ENCODE measurements around the gene INTS1. TPM values are rescaled to one million over a fixed set of nuclear protein-coding genes. Genes with fewer than 3 reads are reported as not detected.

INTS1 gene
- total RNA-seq, 1 experiment from 2014 or later: 122 TPM

- Histone ChIP-seq H3K4me3 (ENCODE audit: low read depth, low read length) (no peak overlapping the region), H3K4me1 (no peaks in the 10 kb centered on the region), H3K27me3 (replicated peaks; ENCODE audit: control insufficient read depth, insufficient read depth, low read length) (no peaks in the 10 kb centered on the region), H3K36me3 (ENCODE audit: control insufficient read depth, insufficient read depth, low read length) (no peaks in the 10 kb centered on the region; the same call in 1 of the 2 replicates), H3K9me3 (no peaks in the 10 kb centered on the region)
- Mint-ChIP-seq H3K27me3 (ENCODE audit: insufficient read depth, unreplicated experiment) (no peaks in the 10 kb centered on the region), H3K4me3 (ENCODE audit: unreplicated experiment) (no peak overlapping the region), H3K27ac (ENCODE audit: unreplicated experiment) (no peak overlapping the region), H3K9me3 (ENCODE audit: unreplicated experiment) (no peaks in the 10 kb centered on the region), H3K4me1 (ENCODE audit: low read depth, unreplicated experiment) (no peaks in the 10 kb centered on the region), H3K36me3 (ENCODE audit: insufficient read depth, unreplicated experiment) (peaks cover 6% of the 10 kb centered on the region)
- POLR2A ChIA-PET: no interaction called here
- CTCF ChIA-PET: interaction anchor here (1.0 kb wide), 1 partner anchor 32 kb away, joined by 3 read pairs; no protein-coding TSS in a partner anchor
- no peak for DNase-seq
- no TSS peak for BruUV-seq (replicated peaks)
- peak; percentile 27 to 46 for TF ChIP-seq CTCF (IDR thresholded peaks at IDR 0.05; ENCODE audit: insufficient read depth in 1 of 2, low read depth in 1 of 2, low read length in 1 of 2, severe bottlenecking in 1 of 2, unreplicated experiment in 1 of 2)
- intact Hi-C loops (cut with micrococcal nuclease; ENCODE audit: unreplicated experiment): no loop called here
Observed at GRCh38 chr7:1441615-1442354, 62.4 kb downstream of the INTS1 start.

GRCh38 chr7:1440620-1441019 is 63.6 kb downstream of the INTS1 start:
- no peaks in the 10 kb centered on the region for H3K27me3 Mint-ChIP-seq (ENCODE audit: insufficient read depth, unreplicated experiment)
- no peaks in the 10 kb centered on the region; the same call in 1 of the 2 replicates for H3K36me3 ChIP-seq (ENCODE audit: control insufficient read depth, insufficient read depth, low read length)
- no peaks in the 10 kb centered on the region for H3K27me3 ChIP-seq (replicated peaks; ENCODE audit: control insufficient read depth, insufficient read depth, low read length)
- DNase-seq: no peak
- ChIA-PET CTCF (interaction anchor here (0.6 to 0.7 kb wide), 2 partner anchors 8 to 165 kb away, joined by 3 to 5 read pairs; no protein-coding TSS in a partner anchor), POLR2A (no interaction called here)
- H3K4me1 Mint-ChIP-seq (ENCODE audit: low read depth, unreplicated experiment): no peaks in the 10 kb centered on the region
- no peaks in the 10 kb centered on the region for H3K4me1 ChIP-seq
- H3K4me3 Mint-ChIP-seq (ENCODE audit: unreplicated experiment): no peak overlapping the region
- no peaks in the 10 kb centered on the region for H3K9me3 Mint-ChIP-seq (ENCODE audit: unreplicated experiment)
- H3K4me3 ChIP-seq (ENCODE audit: low read depth, low read length): no peak overlapping the region
- peaks cover 2% of the 10 kb centered on the region for H3K36me3 Mint-ChIP-seq (ENCODE audit: insufficient read depth, unreplicated experiment)
- H3K27ac Mint-ChIP-seq (ENCODE audit: unreplicated experiment): no peak overlapping the region
- intact Hi-C loops (cut with micrococcal nuclease; ENCODE audit: unreplicated experiment): no loop called here
- no peak for TF ChIP-seq CTCF (IDR thresholded peaks at IDR 0.05; ENCODE audit: insufficient read depth in 1 of 2, low read depth in 1 of 2, low read length in 1 of 2, severe bottlenecking in 1 of 2, unreplicated experiment in 1 of 2)
- no TSS peak for BruUV-seq (replicated peaks)
- H3K9me3 ChIP-seq: no peaks in the 10 kb centered on the region

- Histone ChIP-seq H3K4me3 (ENCODE audit: low read depth, low read length) (no peak overlapping the region), H3K27me3 (replicated peaks; ENCODE audit: control insufficient read depth, insufficient read depth, low read length) (no peaks in the 10 kb centered on the region), H3K4me1 (no peaks in the 10 kb centered on the region), H3K36me3 (ENCODE audit: control insufficient read depth, insufficient read depth, low read length) (no peaks in the 10 kb centered on the region; the same call in 1 of the 2 replicates), H3K9me3 (no peaks in the 10 kb centered on the region)
- intact Hi-C loops (cut with micrococcal nuclease; ENCODE audit: unreplicated experiment): no loop called here
- TF ChIP-seq CTCF (IDR thresholded peaks at IDR 0.05; ENCODE audit: insufficient read depth in 1 of 2, low read depth in 1 of 2, low read length in 1 of 2, severe bottlenecking in 1 of 2, unreplicated experiment in 1 of 2): peak in 1 of 2 experiments; percentile 9
- BruUV-seq (replicated peaks): no TSS peak
- H3K27me3 Mint-ChIP-seq (ENCODE audit: insufficient read depth, unreplicated experiment): no peaks in the 10 kb centered on the region
- H3K27ac Mint-ChIP-seq (ENCODE audit: unreplicated experiment): no peak overlapping the region
- no peaks in the 10 kb centered on the region for H3K9me3 Mint-ChIP-seq (ENCODE audit: unreplicated experiment)
- H3K4me1 Mint-ChIP-seq (ENCODE audit: low read depth, unreplicated experiment): no peaks in the 10 kb centered on the region
- no peak overlapping the region for H3K4me3 Mint-ChIP-seq (ENCODE audit: unreplicated experiment)
- H3K36me3 Mint-ChIP-seq (ENCODE audit: insufficient read depth, unreplicated experiment): no peaks in the 10 kb centered on the region
- DNase-seq: no peak
- POLR2A ChIA-PET: no interaction called here
- CTCF ChIA-PET: interaction anchor here (0.5 to 0.6 kb wide), 2 partner anchors 27 to 166 kb away, joined by 3 read pairs; no protein-coding TSS in a partner anchor
Observed at GRCh38 chr7:1439373-1440363, 64.5 kb downstream of the INTS1 start.
